Measurements from ENCODE around the gene LGR6.
"Not testable (repeated sequence)": the region's sequence is repeated elsewhere in the genome, so short reads cannot be mapped to it uniquely, and the experiment has no call there.

The LGR6 gene

GRCh38 chr1:202176949-202177927 is 16.4 kb upstream of the LGR6 start:
- DNase-seq: no peak

GRCh38 chr1:202179828-202180750 is 13.5 kb upstream of the LGR6 start:
- DNase-seq: no peak

- DNase-seq: not testable (repeated sequence)
Measured at GRCh38 chr1:202180751-202181139, 12.9 kb upstream of the LGR6 start.

GRCh38 chr1:202181586-202181985 is 12.0 kb upstream of the LGR6 start:
- DNase-seq: no peak

- DNase-seq: no peak
Measured at GRCh38 chr1:202182040-202182877, 11.3 kb upstream of the LGR6 start.

GRCh38 chr1:202184750-202185460 is 8.7 kb upstream of the LGR6 start:
- DNase-seq: peak in 55 of 58 donors; percentile 8 to 87 (median 53)

- no peak for DNase-seq
Measured at GRCh38 chr1:202186327-202186726, 7.3 kb upstream of the LGR6 start.

- DNase-seq: peak in 1 of 58 donors; percentile 15
Measured at GRCh38 chr1:202187041-202187671, 6.4 kb upstream of the LGR6 start.

- no peak for DNase-seq
Measured at GRCh38 chr1:202187697-202188407, 5.7 kb upstream of the LGR6 start.

- DNase-seq: peak in 53 of 58 donors; percentile 2 to 86 (median 27)
Measured at GRCh38 chr1:202189001-202189790, 4.4 kb upstream of the LGR6 start.

GRCh38 chr1:202189918-202190715 is 3.5 kb upstream of the LGR6 start:
- DNase-seq: no peak

GRCh38 chr1:202191391-202191790 is 2.2 kb upstream of the LGR6 start:
- not testable (repeated sequence) for DNase-seq

- peak in 28 of 58 donors; percentile 2 to 55 (median 16) for DNase-seq
Measured at GRCh38 chr1:202192770-202193613, 607 bp upstream of the LGR6 start.

- DNase-seq: no peak
Measured at GRCh38 chr1:202194328-202194648, 689 bp downstream of the LGR6 start.

- DNase-seq: no peak
Measured at GRCh38 chr1:202197653-202198365, 4.2 kb downstream of the LGR6 start.

GRCh38 chr1:202198366-202198724 is 4.7 kb downstream of the LGR6 start:
- DNase-seq: no peak
